K562 (cell line): ENCODE measurements around the gene KAT5. TPM values are rescaled to one million over a fixed set of nuclear protein-coding genes. Genes with fewer than 3 reads are reported as not detected.

Experiments used
- ATAC-seq: fragments of 200-7000 bp; cut with Tn5 transposase; 3 replicates; pipeline ENCODE4 v1.9.1; 2020; ENCODE audit warnings: moderate library complexity
- BruUV-seq: library from RNA; stranded (reverse); fragments of 400-500 nt; replicated peaks from 2 replicates; lab custom pipeline; 2021; lab: Mats Ljungman, UMichigan
- CTCF ChIA-PET: fragments of 300-600 bp; formaldehyde crosslinking; extraction: SDS; loops from one replicate; lab custom pipeline; 2021; ENCODE audit warnings: low intra/inter-chr PET ratio; lab: Yijun Ruan, JAX
- POLR2A ChIA-PET: fragments of 300-600, 350-650 bp; sonication (Branson Sonifier 250); formaldehyde crosslinking; extraction: SDS; loops from one replicate; lab custom pipeline; 2021; ENCODE audit warnings: antibody characterized with exemption, inconsistent platforms; lab: Yijun Ruan, JAX
- DNase-seq, 4 experiments: peaks; one replicate each; pipeline versions ENCODE4 v3.0.0 to v3.0.0-alpha.2; 2011 to 2018; ENCODE audit warnings: low spot score in 3 of 4, mixed read lengths in 3 of 4; ENCODE audit errors: extremely low read depth in 1 of 4
- FAIRE-seq: peaks from 2 replicates; lab custom pipeline; 2011; peaks lifted over from hg19 to GRCh38; lab: Jason Lieb, UNC
- H2AFZ ChIP-seq: 2 replicates; pipeline ENCODE4 v1.6.0; 2011; ENCODE audit warnings: low read depth, low read length, control low read depth, inconsistent platforms
- H3K27ac ChIP-seq: fragments of 200-600 bp; 3 replicates; pipeline ENCODE4 v1.8.0; 2011; ENCODE audit warnings: low read depth, mild to moderate bottlenecking, control low read depth, inconsistent platforms, low read length, moderate library complexity, mixed read lengths; ENCODE audit errors: extremely low read depth
- H3K27me3 ChIP-seq, 2 experiments: fragments of 300-600 bp in 1 of 2; 2 replicates in 1 of 2; 3 replicates in 1 of 2; pipeline versions ENCODE4 v1.6.0 to v1.8.0; 2011; ENCODE audit warnings: inconsistent platforms in 2 of 2, low read length in 2 of 2, mild to moderate bottlenecking in 1 of 2, mixed read lengths in 1 of 2, moderate library complexity in 1 of 2; ENCODE audit not compliant: control insufficient read depth in 2 of 2, insufficient read depth in 2 of 2
- H3K36me3 ChIP-seq: fragments of 300-600 bp; 3 replicates; pipeline ENCODE4 v1.8.0; 2011; ENCODE audit warnings: mild to moderate bottlenecking, low read length, inconsistent platforms; ENCODE audit not compliant: control insufficient read depth, insufficient read depth
- H3K4me1 ChIP-seq, 2 experiments: fragments of 200-600 bp in 1 of 2; replicated peaks in 1 of 2; 2 replicates in 1 of 2; 3 replicates in 1 of 2; pipeline versions ENCODE4 v1.5.1 to v1.8.0; 2011; ENCODE audit warnings: inconsistent platforms in 2 of 2, low read length in 2 of 2, mild to moderate bottlenecking in 1 of 2, mixed read lengths in 1 of 2, moderate library complexity in 1 of 2; ENCODE audit not compliant: control insufficient read depth in 2 of 2, insufficient read depth in 2 of 2
- H3K4me2 ChIP-seq: 2 replicates; pipeline ENCODE4 v1.6.1; 2011; ENCODE audit warnings: low read length, control low read depth, inconsistent platforms, mixed read lengths; ENCODE audit not compliant: insufficient read depth
- H3K4me3 ChIP-seq: fragments of 200-600 bp; sonication (generic), shearing (Covaris generic); 2 replicates; pipeline ENCODE4 v1.5.1; 2016; ENCODE audit warnings: control low read depth, inconsistent platforms
- H3K79me2 ChIP-seq: fragments of 200-600 bp; 3 replicates; pipeline ENCODE4 v1.8.0; 2011; ENCODE audit warnings: low read length, inconsistent platforms; ENCODE audit not compliant: control insufficient read depth, insufficient read depth
- H3K9ac ChIP-seq, 2 experiments: 2 replicates each; pipeline versions ENCODE4 v1.6.0 to v1.6.1; 2011; ENCODE audit warnings: low read depth in 2 of 2, low read length in 2 of 2, control low read depth in 1 of 2, inconsistent platforms in 1 of 2, mild to moderate bottlenecking in 1 of 2, mixed read lengths in 1 of 2; ENCODE audit not compliant: insufficient read depth in 1 of 2
- H3K9me1 ChIP-seq: one replicate; pipeline ENCODE4 v1.6.0; 2011; ENCODE audit warnings: inconsistent platforms, mild to moderate bottlenecking, low read length, moderate library complexity; ENCODE audit not compliant: control insufficient read depth, insufficient read depth
- H3K9me3 ChIP-seq: replicated peaks from 2 replicates; pipeline ENCODE4 v1.5.1; 2011; ENCODE audit warnings: low read depth, low read length, inconsistent platforms; ENCODE audit not compliant: control insufficient read depth, insufficient read depth
- H4K20me1 ChIP-seq: replicated peaks from 2 replicates; pipeline ENCODE4 v1.6.1; 2011; ENCODE audit warnings: low read length, inconsistent platforms, mixed read lengths; ENCODE audit not compliant: control insufficient read depth, insufficient read depth
- GTF2E2 ChIP-seq: fragments of 200-800 bp; sonication (Bioruptor generic); IDR thresholded peaks from 2 replicates; pipeline ENCODE4 v1.6.1; 2016; ENCODE audit warnings: missing genetic modification characterization, missing compliant biosample characterization
- HDAC1 ChIP-seq, 2 experiments: fragments of 450-650 bp; IDR thresholded peaks; 2 replicates each; pipeline ENCODE4 v1.6.1; 2016 to 2017; ENCODE audit warnings: inconsistent platforms in 1 of 2, mild to moderate bottlenecking in 1 of 2, moderate library complexity in 1 of 2
- NRF1 ChIP-seq, 2 experiments: fragments of 450-650 bp; IDR thresholded peaks in 1 of 2; conservative IDR thresholded peaks in 1 of 2; 2 replicates each; pipeline ENCODE4 v1.6.1; 2014; ENCODE audit warnings: mild to moderate bottlenecking in 2 of 2
- ZNF407 ChIP-seq: fragments of 450-650 bp; IDR thresholded peaks from 2 replicates; pipeline ENCODE4 v1.6.1; 2016; ENCODE audit warnings: low read depth
- WGBS: fragments of 100-300 bp; shearing (Covaris generic); methylation state at CpG from one replicate; pipeline ENCODE4 v1.1.6; 2016; ENCODE audit warnings: low coverage, mixed read lengths; ENCODE audit not compliant: insufficient coverage; ENCODE audit errors: missing lambda C conversion rate; 5-methylcytosine and 5-hydroxymethylcytosine counted together
- in situ Hi-C: fragments of 300-500 bp; cut with MboI; formaldehyde crosslinking; loops from 4 replicates; pipeline ENCODE4 v1.15.0; 2018; ENCODE audit warnings: inconsistent platforms, mixed read lengths
- intact Hi-C: fragments of 100-400 bp; cut with micrococcal nuclease; formaldehyde crosslinking; loops from 2 replicates; pipeline ENCODE4 v1.14.2; 2022
- polyA plus RNA-seq, 8 experiments: library from polyadenylated mRNA; depleted of rRNA in 4 of 8; stranded (reverse) in 5 of 8; unstranded in 3 of 8; fragments of >200 nt; fragmentation: Nextera tagmentation in 2 of 8; fragmentation: Illumina TruSeq in 1 of 8; extraction: Ambion mirVana in 2 of 8; extraction: Trizol in 1 of 8; gene quantifications; 2 replicates each; pipeline versions ENCODE4 v1.2.1 to v1.2.3, GENCODE V29; 2011 to 2014; ENCODE audit warnings: inconsistent platforms in 1 of 8, missing spikeins in 1 of 8
- total RNA-seq, 7 experiments: library from RNA; depleted of rRNA in 6 of 7; stranded (reverse); fragments of >200 nt in 6 of 7; fragmentation: Illumina TruSeq in 2 of 7; extraction: Trizol in 2 of 7; gene quantifications; 2 replicates each; pipeline versions ENCODE4 v1.2.1 to v1.2.3, GENCODE V29; 2011 to 2021; ENCODE audit warnings: low replicate concordance in 1 of 7
- TF ChIP-seq, protein P1 (sequence below): fragments of 250-450 bp; sonication (Bioruptor Pico); IDR thresholded peaks from 2 replicates; pipeline ENCODE4 v1.4.0; 2020; ENCODE audit warnings: mild to moderate bottlenecking, moderate library complexity
- TF ChIP-seq, protein P2 (sequence below): fragments of 250-450 bp; sonication (Bioruptor Pico); IDR thresholded peaks from 2 replicates; pipeline ENCODE4 v1.8.0; 2022; ENCODE audit warnings: inconsistent platforms, mild to moderate bottlenecking, moderate library complexity, borderline replicate concordance

Gene KAT5
- total and polyA plus RNA-seq, 9 of the 15 experiments (the other 6 are each of a cell fraction or from before 2014, with no cell fraction given) = 3.6 to 76.8 (median 52.7) TPM

DNA sequence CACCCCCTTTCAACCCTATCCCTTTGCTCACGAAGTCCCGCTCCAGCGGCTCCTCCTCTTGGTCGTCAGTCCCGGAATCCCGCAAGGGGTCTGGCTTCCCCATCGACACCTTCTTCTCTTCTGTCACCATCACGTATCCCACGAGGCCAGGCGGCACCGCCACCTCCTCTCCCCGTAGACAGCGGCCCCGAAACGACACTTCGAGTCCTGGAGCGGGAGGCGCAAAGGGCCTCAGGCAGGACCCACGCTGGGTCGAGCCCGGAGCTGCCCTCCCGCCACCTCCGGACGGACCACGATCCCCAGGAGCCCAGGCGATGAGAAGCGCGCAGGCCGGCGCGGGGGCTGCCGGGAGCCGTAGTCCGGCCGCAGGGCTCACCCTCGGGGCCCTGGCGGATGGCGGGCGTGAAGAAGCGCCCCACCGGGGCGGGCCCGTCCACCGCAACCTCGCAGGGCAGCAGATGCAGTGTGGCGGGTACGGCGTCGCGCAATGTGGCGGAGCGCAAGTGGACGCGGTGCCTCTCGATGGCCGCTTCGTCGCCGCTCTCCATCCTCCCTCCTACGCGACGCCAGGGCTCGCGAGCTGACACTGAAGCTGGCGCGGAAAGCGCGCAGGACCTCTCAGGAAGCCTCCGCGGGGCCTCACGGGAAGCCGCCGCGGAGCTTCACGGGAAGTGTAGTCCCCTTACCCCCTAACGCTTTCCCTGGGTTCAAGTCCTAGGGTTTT lies 8.3 kb downstream of the KAT5 start, which contains the start of gene RNASEH2C:
Gene RNASEH2C, minus strand, starts transcription at position 588 of the 724 bp plus-strand sequence. Its CDS starts 40 bp downstream, at position 548.
- peaks cover 15% of the 10 kb centered on the region for H4K20me1 ChIP-seq
- peaks cover 43% of the 10 kb centered on the region for H3K36me3 ChIP-seq
- peak within 1 kb of the TSS; percentile 76 to 96 for H3K9ac ChIP-seq
- peaks cover 24% of the 10 kb centered on the region for H3K79me2 ChIP-seq
- peaks cover 3% of the 10 kb centered on the region for H3K9me1 ChIP-seq
- peak; percentile 96 for FAIRE-seq
- peak within 1 kb of the TSS; percentile 97 for H2AFZ ChIP-seq
- peak; percentile 94 for ATAC-seq
- in situ Hi-C loops = no loop called here
- peak within 1 kb of the TSS; percentile 93 for H3K4me2 ChIP-seq
- H3K4me3 ChIP-seq = peak within 1 kb of the TSS; percentile 64
- H3K4me1 ChIP-seq = peaks cover 12 to 22% of the 10 kb centered on the region in 2 experiments; a peak in 4 of 5 replicates
- no peaks in the 10 kb centered on the region for H3K27me3 ChIP-seq
- POLR2A ChIA-PET = interaction anchor here (0.6 to 2.1 kb wide), 21 partner anchors 8 to 1597 kb away, joined by 3 to 32 read pairs (median 4); partner anchors contain the start of genes CFL1, KAT5 and NEAT1
- 1% methylated on average over 66 of the region's 76 CpGs for WGBS
- DNase-seq = peak; percentile 86 to 95 (median 88)
- H3K9me3 ChIP-seq = no peaks in the 10 kb centered on the region
- TSS peak; percentile 75 for BruUV-seq
- H3K27ac ChIP-seq = peak within 1 kb of the TSS; percentile 65
- CTCF ChIA-PET = interaction anchor here (0.6 kb wide), 1 partner anchor 136 kb away, joined by 3 read pairs; no protein-coding TSS in a partner anchor
- intact Hi-C loops = no loop called here
- TF ChIP-seq HDAC1 (IDR thresholded peaks at IDR 0.05) (peak in 1 of 2 experiments; percentile 78; a peak in 2 of 4 replicates), NRF1 (conservative IDR thresholded peaks at IDR 0.05 in 1 of 2, IDR thresholded peaks at IDR 0.05 in 1 of 2) (peak; percentile 84 to 87), GTF2E2 (tag) (no peak), ZNF407 (no peak)
- TF ChIP-seq, protein P1, sequence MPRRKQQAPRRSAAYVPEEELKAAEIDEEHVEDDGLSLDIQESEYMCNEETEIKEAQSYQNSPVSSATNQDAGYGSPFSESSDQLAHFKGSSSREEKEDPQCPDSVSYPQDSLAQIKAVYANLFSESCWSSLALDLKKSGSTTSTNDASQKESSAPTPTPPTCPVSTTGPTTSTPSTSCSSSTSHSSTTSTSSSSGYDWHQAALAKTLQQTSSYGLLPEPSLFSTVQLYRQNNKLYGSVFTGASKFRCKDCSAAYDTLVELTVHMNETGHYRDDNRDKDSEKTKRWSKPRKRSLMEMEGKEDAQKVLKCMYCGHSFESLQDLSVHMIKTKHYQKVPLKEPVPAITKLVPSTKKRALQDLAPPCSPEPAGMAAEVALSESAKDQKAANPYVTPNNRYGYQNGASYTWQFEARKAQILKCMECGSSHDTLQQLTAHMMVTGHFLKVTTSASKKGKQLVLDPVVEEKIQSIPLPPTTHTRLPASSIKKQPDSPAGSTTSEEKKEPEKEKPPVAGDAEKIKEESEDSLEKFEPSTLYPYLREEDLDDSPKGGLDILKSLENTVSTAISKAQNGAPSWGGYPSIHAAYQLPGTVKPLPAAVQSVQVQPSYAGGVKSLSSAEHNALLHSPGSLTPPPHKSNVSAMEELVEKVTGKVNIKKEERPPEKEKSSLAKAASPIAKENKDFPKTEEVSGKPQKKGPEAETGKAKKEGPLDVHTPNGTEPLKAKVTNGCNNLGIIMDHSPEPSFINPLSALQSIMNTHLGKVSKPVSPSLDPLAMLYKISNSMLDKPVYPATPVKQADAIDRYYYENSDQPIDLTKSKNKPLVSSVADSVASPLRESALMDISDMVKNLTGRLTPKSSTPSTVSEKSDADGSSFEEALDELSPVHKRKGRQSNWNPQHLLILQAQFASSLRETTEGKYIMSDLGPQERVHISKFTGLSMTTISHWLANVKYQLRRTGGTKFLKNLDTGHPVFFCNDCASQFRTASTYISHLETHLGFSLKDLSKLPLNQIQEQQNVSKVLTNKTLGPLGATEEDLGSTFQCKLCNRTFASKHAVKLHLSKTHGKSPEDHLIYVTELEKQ (CRISPR knock-in tag) = no peak
- TF ChIP-seq, protein P2, sequence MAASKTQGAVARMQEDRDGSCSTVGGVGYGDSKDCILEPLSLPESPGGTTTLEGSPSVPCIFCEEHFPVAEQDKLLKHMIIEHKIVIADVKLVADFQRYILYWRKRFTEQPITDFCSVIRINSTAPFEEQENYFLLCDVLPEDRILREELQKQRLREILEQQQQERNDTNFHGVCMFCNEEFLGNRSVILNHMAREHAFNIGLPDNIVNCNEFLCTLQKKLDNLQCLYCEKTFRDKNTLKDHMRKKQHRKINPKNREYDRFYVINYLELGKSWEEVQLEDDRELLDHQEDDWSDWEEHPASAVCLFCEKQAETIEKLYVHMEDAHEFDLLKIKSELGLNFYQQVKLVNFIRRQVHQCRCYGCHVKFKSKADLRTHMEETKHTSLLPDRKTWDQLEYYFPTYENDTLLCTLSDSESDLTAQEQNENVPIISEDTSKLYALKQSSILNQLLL (CRISPR knock-in tag) = no peak
